Stomach (tissue), 9 donors: Measurements from ENCODE around the gene FRY. TPM values are rescaled to one million over a fixed set of nuclear protein-coding genes. Genes with fewer than 3 reads are reported as not detected.

ENCODE experiments used
- DNase-seq, 2 donors: peaks; one replicate each; pipeline versions ENCODE4 v3.0.0 to v3.0.0-alpha.2; 2013 to 2019
- H3K27ac ChIP-seq, 5 donors: fragments of 200-600 bp in 4 of 5; sonication (generic) in 4 of 5; one replicate each; pipeline ENCODE4 v1.5.1; 2013 to 2019; ENCODE audit warnings: mild to moderate bottlenecking in 1 of 5, moderate library complexity in 1 of 5
- H3K27me3 ChIP-seq, 3 donors: fragments of 200-600 bp; sonication (generic); one replicate each; pipeline ENCODE4 v1.5.1; 2017 to 2019; ENCODE audit warnings: mixed run types in 1 of 3
- H3K36me3 ChIP-seq, 4 donors: fragments of 200-600 bp; sonication (generic); 1 replicate in 3 of 4; 2 replicates in 1 of 4; pipeline ENCODE4 v1.5.1; 2016 to 2019
- H3K4me1 ChIP-seq, 4 donors: fragments of 200-600 bp; sonication (generic); one replicate each; pipeline ENCODE4 v1.5.1; 2016 to 2019
- H3K4me3 ChIP-seq, 4 donors: fragments of 200-600 bp; sonication (generic) in 3 of 4; one replicate each; pipeline ENCODE4 v1.5.1; 2016 to 2019; ENCODE audit warnings: mild to moderate bottlenecking in 1 of 4
- H3K9me3 ChIP-seq, 4 donors: fragments of 200-600 bp; sonication (generic); one replicate each; pipeline ENCODE4 v1.5.1; 2016 to 2019
- CTCF ChIP-seq, 7 experiments: fragments of 450-650 bp in 4 of 7; fragments of 200-600 bp in 3 of 7; sonication (generic) in 3 of 7; IDR thresholded peaks; one replicate each; pipeline ENCODE4 v1.5.1; 2016 to 2019; ENCODE audit warnings: antibody characterized with exemption in 7 of 7, control low read depth in 2 of 7, mild to moderate bottlenecking in 1 of 7
- EP300 ChIP-seq: sonication (generic); formaldehyde crosslinking; IDR thresholded peaks from one replicate; pipeline ENCODE4 v1.6.1; 2017; ENCODE audit warnings: antibody characterized with exemption
- POLR2A ChIP-seq, 4 donors: fragments of 450-650 bp; IDR thresholded peaks; one replicate each; pipeline ENCODE4 v1.6.1; 2016; ENCODE audit warnings: antibody characterized with exemption in 4 of 4, control low read depth in 2 of 4, mild to moderate bottlenecking in 1 of 4, moderate library complexity in 1 of 4
- POLR2AphosphoS5 ChIP-seq, 3 donors: sonication (generic); formaldehyde crosslinking; IDR thresholded peaks; one replicate each; pipeline ENCODE4 v1.6.1; 2016; ENCODE audit warnings: antibody characterized with exemption in 3 of 3
- WGBS, 5 donors: extraction: QIAGEN DNeasy Blood & Tissue Kit in 3 of 5; methylation state at CpG; one replicate each; pipeline versions ENCODE4 v1.1.5 to v1.1.7; 2013 to 2018; 5-methylcytosine and 5-hydroxymethylcytosine counted together
- intact Hi-C: fragments of 100-400 bp; cut with DNase I; formaldehyde crosslinking; loops from one replicate; pipeline ENCODE4 v1.15.1; 2023; ENCODE audit warnings: low total_unique reads
- polyA plus RNA-seq, 3 donors: library from polyadenylated mRNA; stranded (reverse); fragments of 200-250 nt; gene quantifications; one replicate each; pipeline ENCODE4 v1.2.3, GENCODE V29; 2013
- total RNA-seq, 5 donors: library from RNA; depleted of rRNA; stranded (reverse); fragments of >200 nt; gene quantifications; one replicate each; pipeline versions ENCODE4 v1.1.0 to v1.2.3, GENCODE V29; 2014 to 2016
- donor health status: healthy with polysubstance abuse.
- donor health status: Bipolar disorder and iron deficiency.
- donor health status: healthy.

FRY gene
- total and polyA plus RNA-seq, 8 donors, result 3.5 to 97.1 (median 16.4) TPM

DNA sequence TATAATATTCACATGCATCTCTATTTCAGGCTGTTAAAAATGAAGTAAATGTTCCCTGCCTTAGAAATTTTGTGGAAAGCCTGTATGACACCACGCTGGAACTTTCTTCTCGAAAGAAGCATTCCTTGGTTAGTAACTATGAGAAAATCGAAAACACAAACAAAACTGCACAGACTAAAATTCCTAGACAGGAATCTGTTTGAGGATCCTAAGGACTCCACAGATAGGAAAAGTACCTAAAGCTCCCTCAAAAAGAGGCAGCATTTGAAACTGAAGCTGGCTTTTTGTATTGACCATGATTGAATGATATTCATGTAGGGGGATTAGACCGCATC is 103.4 kb downstream of the FRY start:
- Histone ChIP-seq H3K27ac (peak overlapping the region in 4 of 5 donors; percentile 27 to 51 (median 50)), H3K9me3 (no peaks in the 10 kb centered on the region), H3K4me1 (peaks cover 0 to 17% (median 11%) of the 10 kb centered on the region in 4 donors), H3K36me3 (peaks cover 0 to 11% (median 3%) of the 10 kb centered on the region in 4 donors), H3K27me3 (no peaks in the 10 kb centered on the region), H3K4me3 (no peak overlapping the region)
- intact Hi-C loops, result no loop called here
- WGBS, 5 donors, result 66 to 80% (median 76%) methylated on average over 4 of the region's 4 CpGs
- no peak for DNase-seq
- no peak for TF ChIP-seq POLR2AphosphoS5 (IDR thresholded peaks at IDR 0.05)

DNA sequence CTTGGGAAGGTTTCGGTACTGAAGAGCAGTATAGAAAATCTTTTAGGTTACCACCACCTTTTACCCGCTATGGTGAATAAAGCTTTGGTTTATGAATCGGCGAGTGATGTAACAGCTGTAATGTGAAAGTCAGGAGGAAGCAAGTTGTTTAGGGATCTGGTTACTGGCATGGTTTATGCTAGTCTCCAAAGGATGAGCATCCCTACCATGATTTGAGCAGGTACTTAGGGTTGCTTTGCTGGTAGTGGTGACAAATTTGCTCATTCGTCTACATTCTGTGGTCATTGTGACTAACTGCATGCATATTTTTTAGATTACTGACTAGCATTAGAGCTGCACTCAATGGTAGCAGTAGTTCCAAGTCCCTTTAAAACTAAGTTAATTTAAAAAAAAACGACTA is 104.1 kb downstream of the FRY start:
- Histone ChIP-seq H3K27ac (peak overlapping the region in 4 of 5 donors; percentile 27 to 51 (median 50)), H3K4me1 (peaks cover 0 to 17% (median 11%) of the 10 kb centered on the region in 4 donors), H3K36me3 (peaks cover 0 to 11% (median 3%) of the 10 kb centered on the region in 4 donors), H3K4me3 (no peak overlapping the region), H3K27me3 (no peaks in the 10 kb centered on the region), H3K9me3 (no peaks in the 10 kb centered on the region)
- intact Hi-C loops, result no loop called here
- WGBS, 5 donors, result 78 to 92% (median 84%) methylated on average over 6 of the region's 6 CpGs
- DNase-seq, result no peak
- TF ChIP-seq CTCF (IDR thresholded peaks at IDR 0.05) (no peak), EP300 (no peak), POLR2AphosphoS5 (IDR thresholded peaks at IDR 0.05) (no peak), POLR2A (IDR thresholded peaks at IDR 0.05) (no peak)

GRCh38 chr13:32136061-32136460 is 104.5 kb downstream of the FRY start:
- H3K9me3 ChIP-seq, result no peaks in the 10 kb centered on the region
- WGBS, 5 donors, result 70 to 90% (median 85%) methylated on average over 2 of the region's 2 CpGs
- no peak overlapping the region for H3K4me3 ChIP-seq
- no peaks in the 10 kb centered on the region for H3K27me3 ChIP-seq
- H3K4me1 ChIP-seq, result peaks cover 0 to 17% (median 11%) of the 10 kb centered on the region in 4 donors
- intact Hi-C loops, result no loop called here
- TF ChIP-seq POLR2AphosphoS5 (IDR thresholded peaks at IDR 0.05), result no peak
- TF ChIP-seq POLR2A (IDR thresholded peaks at IDR 0.05), result no peak
- TF ChIP-seq EP300, result no peak
- no peak for TF ChIP-seq CTCF (IDR thresholded peaks at IDR 0.05)
- peak overlapping the region in 1 of 5 donors; percentile 50 for H3K27ac ChIP-seq
- peaks cover 0 to 11% (median 3%) of the 10 kb centered on the region in 4 donors for H3K36me3 ChIP-seq
- DNase-seq, result no peak

DNA sequence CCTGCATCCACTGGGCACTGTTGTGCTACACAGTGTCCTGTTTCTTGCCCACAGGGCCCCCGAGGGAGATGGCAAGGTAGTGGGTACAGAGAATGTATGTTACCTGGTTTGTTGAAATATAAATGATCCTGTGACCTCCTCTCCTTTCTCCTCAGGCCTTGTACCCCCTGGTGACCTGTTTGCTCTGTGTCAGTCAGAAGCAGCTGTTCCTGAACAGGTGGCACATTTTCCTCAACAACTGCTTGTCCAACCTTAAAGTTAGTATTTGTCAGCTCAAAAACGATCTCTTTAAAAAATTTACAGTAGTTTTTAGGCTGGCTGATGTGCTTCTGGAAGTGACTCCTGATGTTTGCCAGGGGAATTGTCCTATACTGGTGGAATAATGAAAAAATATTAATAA is 105.1 kb downstream of the FRY start:
- no peak overlapping the region for H3K27ac ChIP-seq
- WGBS, 5 donors, result 51 to 64% (median 61%) methylated on average over 2 of the region's 2 CpGs
- H3K4me1 ChIP-seq, result peaks cover 0 to 17% (median 11%) of the 10 kb centered on the region in 4 donors
- intact Hi-C loops, result no loop called here
- no peaks in the 10 kb centered on the region for H3K9me3 ChIP-seq
- H3K27me3 ChIP-seq, result no peaks in the 10 kb centered on the region
- DNase-seq, result no peak
- H3K4me3 ChIP-seq, result no peak overlapping the region
- H3K36me3 ChIP-seq, result peaks cover 0 to 6% (median under 1%) of the 10 kb centered on the region in 4 donors
- TF ChIP-seq EP300 (no peak), POLR2A (IDR thresholded peaks at IDR 0.05) (no peak), POLR2AphosphoS5 (IDR thresholded peaks at IDR 0.05) (no peak), CTCF (IDR thresholded peaks at IDR 0.05) (no peak)

GRCh38 chr13:32139251-32139650 is 107.7 kb downstream of the FRY start:
- Histone ChIP-seq H3K27ac (no peak overlapping the region), H3K27me3 (no peaks in the 10 kb centered on the region), H3K36me3 (no peaks in the 10 kb centered on the region), H3K9me3 (no peaks in the 10 kb centered on the region), H3K4me3 (no peak overlapping the region), H3K4me1 (peaks cover 0 to 23% (median 9%) of the 10 kb centered on the region in 4 donors)
- intact Hi-C loops, result no loop called here
- no peak for DNase-seq
- WGBS, 5 donors, result 84 to 92% (median 90%) methylated on average over 5 of the region's 5 CpGs
- TF ChIP-seq POLR2A (IDR thresholded peaks at IDR 0.05) (no peak), EP300 (no peak), CTCF (IDR thresholded peaks at IDR 0.05) (no peak)
